PC-9 (cell line): ENCODE data around the gene RBFOX2. TPM values are rescaled to one million over a fixed set of nuclear protein-coding genes. Genes with fewer than 3 reads are reported as not detected.

Experiments
- BruUV-seq: library from RNA; stranded (reverse); fragments of 400-500 nt; replicated peaks from 2 replicates; lab custom pipeline; 2021; lab: Mats Ljungman, UMichigan
- CTCF ChIA-PET: fragments of 300-600 bp; sonication (Branson Sonifier 250); formaldehyde crosslinking; loops from one replicate; lab custom pipeline; 2022; ENCODE audit warnings: antibody characterized with exemption; lab: Charles Lee
- POLR2A ChIA-PET: fragments of 300-600 bp; sonication (Branson Sonifier 250); formaldehyde crosslinking; loops from one replicate; lab custom pipeline; 2022; ENCODE audit warnings: antibody characterized with exemption; ENCODE audit not compliant: unreplicated experiment; lab: Charles Lee
- DNase-seq, 2 experiments: peaks; one replicate each; pipeline versions ENCODE4 v3.0.0 to v3.0.0-alpha.2; 2015 to 2022; ENCODE audit warnings: mixed read lengths in 1 of 2
- H2AFZ ChIP-seq: fragments of 200-600 bp; sonication (generic); 2 replicates; pipeline ENCODE4 v1.8.1; 2017; ENCODE audit warnings: antibody characterized with exemption
- H3F3A ChIP-seq: fragments of 200-600 bp; sonication (generic); 2 replicates; pipeline ENCODE4 v1.8.1; 2017; ENCODE audit warnings: antibody characterized with exemption, mild to moderate bottlenecking, low read depth; ENCODE audit not compliant: insufficient read depth
- H3K27ac ChIP-seq: fragments of 200-600 bp; sonication (generic); 2 replicates; pipeline ENCODE4 v1.6.1; 2016; ENCODE audit warnings: mixed run types
- H3K27me3 ChIP-seq: fragments of 200-600 bp; sonication (generic); 2 replicates; pipeline ENCODE4 v1.6.1; 2016; ENCODE audit warnings: low read depth, mixed run types; ENCODE audit not compliant: insufficient read depth
- H3K36me3 ChIP-seq: fragments of 200-600 bp; sonication (generic); 2 replicates; pipeline ENCODE4 v1.6.1; 2016; ENCODE audit warnings: low read depth, mixed run types
- H3K4me1 ChIP-seq: fragments of 200-600 bp; sonication (generic); replicated peaks from 2 replicates; pipeline ENCODE4 v1.6.1; 2016; ENCODE audit warnings: mixed run types; ENCODE audit not compliant: insufficient read depth
- H3K4me2 ChIP-seq: fragments of 200-600 bp; sonication (generic); 2 replicates; pipeline ENCODE4 v1.6.1; 2017; ENCODE audit warnings: mixed run types
- H3K4me3 ChIP-seq: fragments of 200-600 bp; sonication (generic); 2 replicates; pipeline ENCODE4 v1.6.1; 2016; ENCODE audit warnings: mixed run types
- H3K79me2 ChIP-seq: fragments of 200-600 bp; sonication (generic); 2 replicates; pipeline ENCODE4 v1.6.1; 2017; ENCODE audit warnings: low read depth, mixed run types
- H3K9me2 ChIP-seq: fragments of 200-600 bp; sonication (generic); 2 replicates; pipeline ENCODE4 v1.8.1; 2017; ENCODE audit warnings: mild to moderate bottlenecking; ENCODE audit not compliant: insufficient read depth
- H3K9me3 ChIP-seq: fragments of 200-600 bp; sonication (generic); 2 replicates; pipeline ENCODE4 v1.8.1; 2016; ENCODE audit warnings: low read depth; ENCODE audit not compliant: insufficient read depth
- H4K20me1 ChIP-seq: fragments of 200-600 bp; sonication (generic); 2 replicates; pipeline ENCODE4 v1.8.1; 2017; ENCODE audit not compliant: insufficient read depth
- EZH2 ChIP-seq: fragments of 200-600 bp; sonication (generic); IDR thresholded peaks from 2 replicates; pipeline ENCODE4 v1.8.0; 2017; ENCODE audit warnings: antibody characterized with exemption, low read depth
- intact Hi-C: fragments of 100-400 bp; cut with micrococcal nuclease; formaldehyde crosslinking; loops from one replicate; pipeline ENCODE4 v1.10.0; 2022; ENCODE audit not compliant: unreplicated experiment
- total RNA-seq: library from RNA; stranded (reverse); gene quantifications from 2 replicates; pipeline ENCODE4 v1.2.3, GENCODE V29; 2021
- TF ChIP-seq, protein P1 (sequence below): fragments of 200-600 bp; sonication (generic); conservative IDR thresholded peaks from 2 replicates; pipeline ENCODE4 v1.6.1; 2017; ENCODE audit warnings: mixed run types, antibody characterized with exemption, mild to moderate bottlenecking, moderate library complexity

RBFOX2 gene
- total RNA-seq, 1 experiment from 2014 or later: 109 TPM

DNA sequence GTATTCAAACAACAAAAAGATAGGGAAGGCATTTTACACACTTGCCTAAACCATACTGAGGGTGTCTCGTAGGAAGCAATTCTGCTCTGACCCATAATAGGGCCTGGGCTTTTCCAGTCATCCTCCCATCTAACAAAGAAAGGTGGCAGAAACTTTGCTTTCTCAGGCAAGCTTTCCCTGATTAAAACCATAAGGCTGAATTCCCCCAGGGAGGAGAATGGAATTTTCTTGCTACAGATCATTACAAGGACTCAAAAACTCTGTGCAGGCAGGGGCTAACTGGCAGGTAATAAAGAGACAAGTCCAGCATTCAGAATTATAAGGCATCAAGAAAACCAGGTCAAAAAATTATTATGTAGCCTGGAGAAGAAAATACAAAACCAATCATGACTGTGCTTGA lies 90.4 kb downstream of the RBFOX2 start:
- Histone ChIP-seq H3K9me3 (no peaks in the 10 kb centered on the region), H4K20me1 (peaks cover 6% of the 10 kb centered on the region; the same call in 1 of the 2 replicates), H3F3A (peaks cover 22% of the 10 kb centered on the region), H3K4me1 (no peaks in the 10 kb centered on the region), H3K79me2 (peaks cover 62% of the 10 kb centered on the region), H3K36me3 (0 out of 2 replicates have a peak, but pooled peaks cover 11% of the 10 kb centered on the region), H3K27me3 (no peaks in the 10 kb centered on the region), H3K4me2 (no peak overlapping the region), H3K27ac (no peak overlapping the region), H3K4me3 (no peak overlapping the region), H2AFZ (no peak overlapping the region), H3K9me2 (no peaks in the 10 kb centered on the region)
- CTCF ChIA-PET: no interaction called here
- no peak for DNase-seq
- POLR2A ChIA-PET: no interaction called here
- intact Hi-C loops: no loop called here
- no TSS peak for BruUV-seq
- TF ChIP-seq EZH2: no peak

DNA sequence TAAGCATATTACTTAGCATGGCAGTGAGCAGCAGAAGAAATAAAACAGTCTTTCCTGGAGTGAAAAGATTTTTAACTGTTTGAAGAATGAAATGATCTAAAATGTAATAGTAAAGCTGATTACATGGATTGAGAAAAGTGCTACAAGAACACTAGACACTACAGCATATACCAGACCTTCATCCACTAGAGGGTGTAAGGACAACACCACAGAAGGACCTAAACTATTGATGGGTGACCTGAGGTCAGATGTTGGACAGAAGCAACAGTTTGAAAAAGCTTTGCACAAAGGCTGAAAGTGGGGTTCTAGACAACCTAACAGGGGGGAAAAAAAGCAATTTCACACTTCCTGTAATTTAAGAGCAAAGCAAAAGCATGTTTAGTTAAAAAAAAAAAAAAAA lies 97.7 kb downstream of the RBFOX2 start:
- Histone ChIP-seq H3K4me2 (no peak overlapping the region), H3F3A (peaks cover 18% of the 10 kb centered on the region; the same call in 1 of the 2 replicates), H4K20me1 (no peaks in the 10 kb centered on the region; the same call in 1 of the 2 replicates), H3K27ac (no peak overlapping the region), H3K4me1 (no peaks in the 10 kb centered on the region), H3K4me3 (no peak overlapping the region), H3K36me3 (0 out of 2 replicates have a peak, but pooled peaks cover 8% of the 10 kb centered on the region), H2AFZ (no peak overlapping the region), H3K9me2 (no peaks in the 10 kb centered on the region), H3K9me3 (no peaks in the 10 kb centered on the region), H3K79me2 (peaks cover 37% of the 10 kb centered on the region), H3K27me3 (no peaks in the 10 kb centered on the region)
- intact Hi-C loops: loop anchor here (1.0 kb wide), 2 partner anchors 135 to 193 kb away; no protein-coding TSS in a partner anchor
- TF ChIP-seq, protein P1, sequence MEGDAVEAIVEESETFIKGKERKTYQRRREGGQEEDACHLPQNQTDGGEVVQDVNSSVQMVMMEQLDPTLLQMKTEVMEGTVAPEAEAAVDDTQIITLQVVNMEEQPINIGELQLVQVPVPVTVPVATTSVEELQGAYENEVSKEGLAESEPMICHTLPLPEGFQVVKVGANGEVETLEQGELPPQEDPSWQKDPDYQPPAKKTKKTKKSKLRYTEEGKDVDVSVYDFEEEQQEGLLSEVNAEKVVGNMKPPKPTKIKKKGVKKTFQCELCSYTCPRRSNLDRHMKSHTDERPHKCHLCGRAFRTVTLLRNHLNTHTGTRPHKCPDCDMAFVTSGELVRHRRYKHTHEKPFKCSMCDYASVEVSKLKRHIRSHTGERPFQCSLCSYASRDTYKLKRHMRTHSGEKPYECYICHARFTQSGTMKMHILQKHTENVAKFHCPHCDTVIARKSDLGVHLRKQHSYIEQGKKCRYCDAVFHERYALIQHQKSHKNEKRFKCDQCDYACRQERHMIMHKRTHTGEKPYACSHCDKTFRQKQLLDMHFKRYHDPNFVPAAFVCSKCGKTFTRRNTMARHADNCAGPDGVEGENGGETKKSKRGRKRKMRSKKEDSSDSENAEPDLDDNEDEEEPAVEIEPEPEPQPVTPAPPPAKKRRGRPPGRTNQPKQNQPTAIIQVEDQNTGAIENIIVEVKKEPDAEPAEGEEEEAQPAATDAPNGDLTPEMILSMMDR: peak; percentile 73
- no peak for TF ChIP-seq EZH2
- ChIA-PET POLR2A (interaction anchor here (0.6 kb wide), 1 partner anchor 340 kb away, joined by 24 read pairs; no protein-coding TSS in a partner anchor), CTCF (interaction anchor here (0.6 to 0.8 kb wide), 2 partner anchors 9 to 135 kb away, joined by 5 read pairs; no protein-coding TSS in a partner anchor)
- no TSS peak for BruUV-seq
- DNase-seq: peak; percentile 3 to 48

DNA sequence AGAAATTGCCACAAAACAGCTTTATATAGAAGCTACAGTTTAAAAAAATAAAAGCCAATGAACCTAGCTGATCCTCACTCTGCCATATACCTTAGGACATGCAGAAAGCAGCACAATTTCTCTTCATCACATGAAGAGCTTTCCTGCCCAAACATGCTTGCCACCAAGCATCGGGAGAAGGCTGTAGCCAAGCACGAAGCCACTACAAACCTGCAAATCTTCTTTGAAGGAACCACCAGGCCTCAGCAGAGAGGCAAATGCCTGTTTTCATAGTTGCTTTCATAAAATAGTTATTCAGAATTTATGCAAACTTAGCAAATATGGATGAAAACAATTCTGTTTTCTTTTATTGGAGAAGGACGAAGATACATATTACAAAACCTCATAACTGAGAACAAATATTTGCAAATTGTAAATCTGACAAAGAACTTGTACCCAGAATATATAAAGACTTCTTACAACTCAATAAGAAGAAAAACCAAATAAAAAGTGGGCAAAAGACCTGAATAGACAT lies 100.3 kb downstream of the RBFOX2 start:
- Histone ChIP-seq H3F3A (peaks cover 9% of the 10 kb centered on the region; the same call in 1 of the 2 replicates), H3K9me3 (no peaks in the 10 kb centered on the region), H3K4me1 (0 out of 2 replicates have a peak, but pooled peaks cover under 1% of the 10 kb centered on the region), H4K20me1 (no peaks in the 10 kb centered on the region; the same call in 1 of the 2 replicates), H3K4me2 (no peak overlapping the region), H2AFZ (no peak overlapping the region), H3K4me3 (no peak overlapping the region), H3K27me3 (no peaks in the 10 kb centered on the region), H3K9me2 (no peaks in the 10 kb centered on the region), H3K27ac (no peak overlapping the region), H3K36me3 (no peaks in the 10 kb centered on the region), H3K79me2 (peaks cover 46% of the 10 kb centered on the region)
- ChIA-PET CTCF (interaction anchor here (2.7 kb wide), 1 partner anchor 138 kb away, joined by 10 read pairs; no protein-coding TSS in a partner anchor), POLR2A (no interaction called here)
- no peak for DNase-seq
- no TSS peak for BruUV-seq
- intact Hi-C loops: no loop called here
- TF ChIP-seq EZH2: no peak
- TF ChIP-seq, protein P1: no peak
